GM18507 (cell line): Measurements from ENCODE around the gene VWC2.

Source experiments
- DNase-seq: peaks from one replicate; pipeline ENCODE4 v3.0.0; 2011; ENCODE audit warnings: low read depth; ENCODE audit not compliant: insufficient read length; ENCODE audit errors: extremely low spot score
- FAIRE-seq: peaks from 2 replicates; lab custom pipeline; 2011; peaks lifted over from hg19 to GRCh38; lab: Jason Lieb, UNC

VWC2 gene

DNA sequence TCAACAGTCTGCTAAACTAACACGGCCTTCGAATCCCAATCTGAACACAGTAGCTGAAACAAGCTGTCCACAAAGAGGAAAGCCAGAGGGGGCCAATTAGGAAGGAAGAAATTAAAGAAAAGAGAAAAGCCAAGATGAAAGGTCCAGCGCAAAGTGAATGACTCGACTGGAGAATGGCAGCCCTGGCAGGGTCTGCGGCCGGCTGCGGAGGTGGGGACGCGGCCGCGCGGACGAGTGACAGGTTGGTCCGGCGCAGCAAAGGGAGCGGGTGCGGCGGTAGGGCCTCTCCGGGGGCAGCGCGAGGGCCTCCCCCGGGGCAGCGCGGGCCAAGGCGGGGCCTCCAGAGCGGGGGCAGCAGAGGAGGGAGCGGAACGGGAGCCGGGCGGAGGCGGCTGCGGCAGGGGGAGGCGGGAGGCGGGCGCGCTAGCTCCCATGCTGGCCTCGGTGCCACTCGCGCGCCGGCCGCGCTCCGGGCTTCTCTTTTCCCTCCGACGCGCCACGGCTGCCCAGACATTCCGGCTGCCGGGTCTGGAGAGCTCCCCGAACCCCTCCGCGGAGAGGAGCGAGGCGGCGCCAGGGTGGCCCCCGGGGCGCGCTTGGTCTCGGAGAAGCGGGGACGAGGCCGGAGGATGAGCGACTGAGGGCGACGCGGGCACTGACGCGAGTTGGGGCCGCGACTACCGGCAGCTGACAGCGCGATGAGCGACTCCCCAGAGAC lies at the start of gene VWC2:
TSS of gene VWC2 (plus strand) at position 421 of the 718 bp plus-strand sequence. CDS start 1,798 bp downstream, outside the sequence.
- DNase-seq, result no peak
- FAIRE-seq, result no peak

DNA sequence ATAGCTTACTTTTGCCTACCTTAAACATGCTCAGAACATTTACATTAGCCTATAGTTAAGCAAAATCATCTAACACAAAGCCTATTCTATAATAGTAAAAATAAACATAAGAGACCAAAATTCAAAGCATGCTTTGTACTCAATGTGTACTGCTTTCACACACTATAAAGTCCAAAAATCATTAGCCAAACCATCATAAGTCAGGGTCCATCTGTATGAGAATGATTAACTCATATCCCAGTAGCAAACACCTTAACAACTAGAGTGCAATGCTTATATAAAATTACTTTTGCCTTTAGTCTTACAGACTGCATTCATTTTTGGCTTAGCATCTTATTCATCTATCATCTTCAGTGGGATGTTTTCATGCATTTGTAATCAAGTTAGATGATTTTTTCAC lies 49.4 kb upstream of the VWC2 start:
- DNase-seq, result no peak
- FAIRE-seq, result no peak

DNA sequence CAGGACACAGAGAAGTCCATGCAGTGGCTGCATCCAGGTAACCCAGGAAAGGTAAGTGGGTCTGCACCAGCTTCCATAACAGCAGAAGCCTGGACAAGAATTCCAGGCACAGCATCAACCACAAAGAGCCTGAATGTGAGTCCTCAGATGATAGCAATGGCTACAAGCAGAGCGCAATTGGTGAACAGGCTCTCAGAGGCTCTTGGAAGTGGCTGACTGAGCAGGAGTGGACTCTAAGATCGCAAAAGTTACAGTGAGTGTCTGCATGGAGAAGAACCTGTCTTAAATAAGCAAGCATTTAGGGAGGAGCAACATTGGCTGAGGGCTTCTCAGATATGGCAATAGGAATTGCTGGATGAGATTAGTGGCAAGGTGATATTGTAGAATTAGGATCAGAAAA lies 41.6 kb upstream of the VWC2 start:
- DNase-seq (no peak), FAIRE-seq (no peak)

DNA sequence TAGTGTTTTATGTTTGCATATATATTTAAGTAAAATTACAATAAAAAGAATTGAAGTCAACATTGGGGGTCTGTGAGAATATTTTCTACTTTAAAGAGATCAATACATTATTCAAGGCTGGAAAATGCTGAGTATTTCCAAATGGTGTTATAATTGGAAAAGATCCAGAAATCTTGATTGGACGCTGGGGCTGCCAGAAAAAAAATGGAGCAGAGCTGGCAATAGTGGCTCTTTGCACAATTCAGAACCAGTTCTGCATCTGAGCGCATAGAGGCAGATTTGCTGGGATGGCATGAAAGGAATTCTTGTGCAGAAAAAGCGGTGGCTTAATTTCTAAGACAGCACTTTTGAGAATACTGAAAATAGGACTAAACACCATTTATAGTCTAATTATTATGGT lies 10.8 kb upstream of the VWC2 start:
- FAIRE-seq (no peak), DNase-seq (no peak)

DNA sequence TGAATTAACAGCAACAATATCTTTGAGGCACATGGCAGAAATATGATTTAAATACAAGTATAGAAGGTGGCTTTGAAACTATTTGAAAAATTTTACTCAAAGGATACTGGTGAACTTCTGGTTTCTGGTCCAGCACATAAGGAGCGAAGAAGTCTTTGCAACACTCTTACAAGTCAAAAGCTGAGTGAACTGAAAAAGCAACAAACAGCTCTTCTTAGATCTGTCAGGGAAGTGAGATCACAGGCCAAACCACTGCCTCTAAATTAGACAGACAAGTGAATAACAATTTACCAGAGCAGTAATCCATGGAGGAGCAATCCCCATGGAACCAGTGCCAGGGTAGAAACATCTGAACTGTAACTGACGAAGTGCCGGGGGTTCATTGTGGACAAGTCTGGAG lies 9.6 kb upstream of the VWC2 start:
- FAIRE-seq, result no peak
- no peak for DNase-seq

DNA sequence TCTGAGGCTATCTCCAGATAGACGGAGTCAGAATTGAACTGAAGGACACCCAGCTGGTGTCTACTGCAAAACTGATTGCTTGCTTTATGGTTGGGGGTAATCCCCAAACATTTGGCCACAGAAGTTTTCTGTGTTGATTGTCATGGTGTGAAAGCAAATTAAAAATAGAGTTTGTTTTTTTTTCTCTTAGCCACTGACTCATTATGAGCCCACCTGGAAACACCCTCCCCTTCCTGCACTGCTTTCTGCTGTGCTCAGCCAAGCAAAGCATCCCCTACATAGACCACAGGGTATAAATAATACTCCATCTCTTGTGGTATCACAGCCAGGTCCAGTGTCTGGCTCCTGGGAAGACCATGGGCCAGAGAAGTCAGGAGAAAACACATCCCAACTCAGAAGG lies 6.5 kb upstream of the VWC2 start:
- DNase-seq (no peak), FAIRE-seq (peak; percentile 84)

DNA sequence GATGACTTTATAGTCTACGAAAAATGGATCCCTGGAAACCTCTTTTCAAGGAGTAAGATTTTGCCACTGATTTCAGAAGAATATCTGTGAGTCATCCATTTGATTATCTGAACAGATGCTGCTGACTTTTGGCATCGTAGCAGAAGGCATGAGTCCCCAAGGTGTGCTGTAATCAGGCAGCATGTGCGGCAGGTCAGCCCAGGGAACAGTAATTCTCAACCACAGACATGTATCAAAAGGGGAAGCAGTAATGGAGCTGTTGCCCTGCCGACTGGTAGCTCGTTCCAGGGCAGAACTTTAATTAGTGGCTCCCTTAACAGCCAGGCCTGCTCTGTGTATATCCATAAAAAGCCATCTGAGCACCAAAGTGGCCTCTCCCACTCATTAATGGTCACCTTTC lies 5.7 kb upstream of the VWC2 start:
- FAIRE-seq, result no peak

DNA sequence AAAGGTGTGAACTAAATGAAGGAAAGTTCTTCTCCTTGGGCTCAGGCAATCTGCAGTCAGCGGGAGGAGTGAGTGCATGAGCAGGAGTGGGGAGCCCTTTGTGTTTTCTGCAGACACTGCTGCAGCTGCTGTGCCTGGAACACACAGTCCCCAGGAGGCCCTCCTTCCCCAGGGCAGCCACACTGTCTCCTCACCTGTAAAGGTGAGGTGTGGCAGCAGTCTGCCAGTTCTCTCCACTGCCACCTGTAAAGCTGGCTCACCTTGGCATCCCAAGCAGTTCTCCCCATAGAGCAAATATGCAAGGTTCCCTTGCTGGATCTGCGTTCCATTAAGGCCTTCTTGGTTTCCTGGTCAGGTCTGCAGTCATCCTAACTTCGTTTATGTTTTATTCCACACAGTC lies 5.2 kb upstream of the VWC2 start:
- no peak for DNase-seq
- FAIRE-seq, result no peak

More for the DNA sequence above, 5.7 kb upstream of the VWC2 start:
- no peak for DNase-seq

DNA sequence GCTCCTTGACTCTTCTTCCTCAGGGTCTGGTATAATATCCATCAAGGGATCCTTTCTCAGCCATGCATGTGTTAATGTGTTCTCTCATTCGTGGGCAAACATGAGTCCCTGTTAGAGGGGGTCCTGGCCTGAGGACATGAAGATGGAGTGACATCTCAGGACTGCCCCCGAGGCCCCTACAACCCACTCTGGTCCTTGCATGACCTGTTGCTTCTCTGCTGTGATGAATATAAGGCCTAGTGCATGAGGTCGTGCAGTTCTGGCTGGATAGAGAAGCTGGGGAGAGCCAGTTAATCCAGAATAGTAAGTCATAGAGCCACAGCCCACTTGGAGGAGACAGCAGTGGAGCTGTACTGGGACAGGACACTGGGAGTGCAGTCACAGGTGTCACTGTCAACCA lies 4.6 kb upstream of the VWC2 start:
- no peak for FAIRE-seq
- no peak for DNase-seq

DNA sequence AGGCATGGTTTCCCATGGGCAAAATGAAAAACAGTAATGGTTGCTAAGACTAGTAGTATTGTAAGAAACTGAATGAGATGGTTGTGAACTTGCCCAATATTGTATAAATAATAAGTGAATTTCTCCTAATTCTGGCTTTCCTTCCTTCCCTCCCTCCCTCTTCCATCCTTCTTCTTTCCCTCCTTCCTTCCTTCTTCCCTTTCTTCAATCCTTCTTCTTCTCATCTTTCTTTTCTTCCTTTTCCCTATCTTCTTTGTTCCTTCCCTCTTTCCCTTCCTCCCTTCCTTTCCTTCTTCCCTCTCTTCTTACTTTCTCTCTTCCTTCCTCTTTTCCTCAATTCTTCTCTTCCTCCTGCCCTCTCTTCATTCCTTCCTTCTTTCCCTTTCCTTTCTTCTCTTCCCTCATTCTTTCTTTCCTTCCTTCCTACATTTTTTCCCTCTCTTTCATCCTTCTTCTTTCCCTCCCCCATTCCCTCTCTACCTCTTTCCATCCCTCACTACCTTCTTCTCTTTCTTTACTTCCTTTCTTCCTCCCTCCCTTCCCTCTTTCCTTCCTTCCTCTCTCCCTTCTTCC lies 4.1 kb upstream of the VWC2 start:
- no peak for FAIRE-seq
- DNase-seq, result no peak

DNA sequence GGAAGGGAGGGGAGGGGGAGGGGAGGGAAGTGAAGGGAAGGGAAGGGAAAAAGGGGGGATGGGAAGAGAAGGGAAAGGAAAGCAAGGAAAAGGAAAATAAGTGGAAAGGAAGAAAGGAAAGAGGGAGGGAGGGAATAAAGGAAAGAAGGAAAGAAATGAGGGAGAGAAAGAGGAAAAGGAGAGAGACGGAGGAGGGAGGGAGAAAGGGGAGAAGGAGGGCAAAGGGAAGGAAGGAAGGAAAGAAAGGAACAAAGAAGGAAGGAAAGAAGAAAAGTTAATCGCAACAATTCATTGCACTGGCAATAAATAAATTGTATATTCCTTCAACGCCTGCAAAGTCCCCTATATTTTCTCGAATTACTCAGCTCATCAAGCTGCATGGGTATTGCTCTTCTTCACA lies 2.6 kb upstream of the VWC2 start:
- no peak for DNase-seq
- FAIRE-seq, result no peak

DNA sequence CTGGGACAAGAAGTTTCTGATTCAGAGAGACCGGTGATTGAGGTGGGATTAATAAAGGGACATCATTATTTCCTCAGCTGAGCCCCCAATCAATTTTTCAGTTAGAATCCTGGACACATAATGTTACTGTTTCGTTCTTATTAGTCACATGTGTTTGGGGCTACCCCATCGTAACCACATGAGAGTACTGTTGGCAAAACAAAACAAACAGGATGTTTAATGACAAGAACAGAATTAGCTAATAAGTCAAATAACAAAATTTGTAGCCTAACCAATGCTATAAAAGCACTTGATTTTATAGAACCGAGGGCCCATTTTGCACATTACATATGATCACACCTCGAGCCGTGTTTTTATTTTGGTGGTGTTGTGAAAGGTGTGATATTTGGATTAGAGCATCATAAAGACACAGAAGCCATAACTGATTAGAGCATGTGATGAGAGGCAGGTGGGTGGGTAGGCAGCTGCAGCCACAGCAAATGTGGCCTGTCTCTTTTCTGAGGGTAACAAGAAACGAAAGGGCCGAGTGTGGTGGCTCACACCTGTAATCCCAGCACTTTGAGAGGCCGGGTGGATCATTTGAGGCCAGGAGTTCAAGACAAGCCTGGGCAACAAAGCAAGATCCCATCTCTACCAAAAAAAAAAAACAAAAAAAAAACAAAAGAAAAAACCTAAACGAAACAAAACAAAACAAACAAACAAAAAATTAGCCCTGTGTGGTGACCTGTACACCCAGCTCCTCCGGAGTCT lies 1.8 kb upstream of the VWC2 start:
- DNase-seq, result no peak
- FAIRE-seq, result peak; percentile 68

DNA sequence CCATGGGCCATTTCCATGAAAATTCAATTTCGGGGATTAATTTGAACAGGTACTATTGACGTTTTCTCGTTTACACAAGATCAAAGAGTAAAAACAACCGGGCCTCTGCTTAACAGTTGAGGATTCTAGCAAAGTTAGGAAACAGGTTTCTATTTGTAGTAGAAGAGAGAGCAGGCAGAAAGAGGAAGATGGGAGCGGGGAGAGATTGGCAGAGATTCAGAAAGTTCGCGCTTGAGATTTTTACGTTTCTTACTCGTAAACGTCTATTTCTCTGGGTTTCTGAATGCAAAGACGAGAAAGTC lies 571 bp upstream of the VWC2 start:
- FAIRE-seq, result no peak
- no peak for DNase-seq

DNA sequence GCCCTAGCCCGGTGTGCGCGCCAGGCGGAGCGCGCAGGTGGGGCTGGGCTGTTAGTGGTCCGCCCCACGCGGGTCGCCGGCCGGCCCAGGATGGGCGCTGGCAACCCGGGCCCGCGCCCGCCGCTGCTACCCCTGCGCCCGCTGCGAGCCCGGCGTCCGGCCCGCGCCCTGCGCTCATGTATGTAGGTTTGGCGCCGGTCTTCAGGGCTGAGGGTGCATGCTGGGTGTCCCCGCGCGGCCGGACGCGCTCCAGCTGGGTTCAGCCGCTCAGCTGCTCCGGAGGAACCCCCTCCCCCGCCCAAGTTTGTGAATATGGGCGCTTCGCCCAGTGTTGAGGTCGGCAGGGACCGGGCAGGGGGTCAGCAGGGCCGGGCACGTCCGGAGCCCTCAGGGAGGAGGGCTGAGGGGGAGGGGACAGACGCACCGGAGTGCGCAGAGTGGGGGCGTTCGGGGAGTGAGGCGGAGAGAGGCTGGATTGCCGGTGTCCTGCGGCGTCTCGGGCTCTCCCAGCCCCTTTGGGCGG lies 559 bp downstream of the VWC2 start:
- DNase-seq, result no peak
- FAIRE-seq, result no peak

DNA sequence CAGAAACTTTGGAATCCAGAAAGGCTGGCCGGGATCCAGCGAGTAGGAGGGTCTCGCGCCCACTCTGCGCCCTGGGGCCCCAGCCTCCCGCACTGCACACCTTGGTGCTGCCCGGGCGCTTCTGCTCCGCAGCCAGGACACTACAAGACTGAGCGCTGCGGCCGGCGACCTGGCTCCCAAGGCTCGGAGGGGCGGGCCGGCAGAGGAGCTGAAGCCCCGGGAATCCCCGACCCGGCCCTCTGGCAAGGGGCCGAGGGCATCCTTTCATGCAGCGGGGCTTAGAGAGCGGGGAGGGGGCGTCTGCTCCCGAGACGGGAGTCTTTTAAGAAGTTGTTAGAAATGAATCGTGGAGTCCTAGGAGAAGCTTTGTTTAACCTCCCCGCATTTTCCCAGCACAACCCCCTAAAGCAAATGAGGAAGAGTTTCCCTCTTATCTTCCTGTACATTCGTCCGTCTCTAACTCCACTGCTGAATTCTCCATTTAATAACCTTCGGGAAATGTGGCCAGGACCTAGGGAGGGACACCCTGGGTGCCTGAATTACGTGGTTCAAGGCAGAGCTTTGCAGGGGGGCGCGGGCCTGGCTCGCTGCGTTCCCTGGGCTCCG lies 1.1 kb downstream of the VWC2 start:
- no peak for FAIRE-seq
- no peak for DNase-seq

DNA sequence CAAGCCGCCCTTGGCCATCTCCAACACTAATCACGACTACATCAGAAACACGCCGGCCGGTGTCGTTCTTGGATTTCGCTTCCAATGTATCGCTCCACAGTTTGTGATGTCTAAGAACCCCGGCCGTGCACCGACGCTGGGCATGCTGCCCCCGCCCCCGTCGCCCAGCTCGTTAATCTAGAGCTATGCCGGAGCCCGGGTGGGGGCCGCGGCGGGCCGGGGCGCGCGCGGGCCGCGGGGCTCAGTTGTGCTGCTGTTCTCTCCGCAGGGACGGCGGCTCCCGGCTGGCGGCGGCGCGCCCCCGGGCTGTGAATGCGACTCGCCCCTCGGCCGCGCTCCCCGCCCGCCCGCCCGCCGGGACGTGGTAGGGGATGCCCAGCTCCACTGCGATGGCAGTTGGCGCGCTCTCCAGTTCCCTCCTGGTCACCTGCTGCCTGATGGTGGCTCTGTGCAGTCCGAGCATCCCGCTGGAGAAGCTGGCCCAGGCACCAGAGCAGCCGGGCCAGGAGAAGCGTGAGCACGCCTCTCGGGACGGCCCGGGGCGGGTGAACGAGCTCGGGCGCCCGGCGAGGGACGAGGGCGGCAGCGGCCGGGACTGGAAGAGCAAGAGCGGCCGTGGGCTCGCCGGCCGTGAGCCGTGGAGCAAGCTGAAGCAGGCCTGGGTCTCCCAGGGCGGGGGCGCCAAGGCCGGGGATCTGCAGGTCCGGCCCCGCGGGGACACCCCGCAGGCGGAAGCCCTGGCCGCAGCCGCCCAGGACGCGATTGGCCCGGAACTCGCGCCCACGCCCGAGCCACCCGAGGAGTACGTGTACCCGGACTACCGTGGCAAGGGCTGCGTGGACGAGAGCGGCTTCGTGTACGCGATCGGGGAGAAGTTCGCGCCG lies 1.9 kb downstream of the VWC2 start:
- FAIRE-seq (no peak), DNase-seq (no peak)

DNA sequence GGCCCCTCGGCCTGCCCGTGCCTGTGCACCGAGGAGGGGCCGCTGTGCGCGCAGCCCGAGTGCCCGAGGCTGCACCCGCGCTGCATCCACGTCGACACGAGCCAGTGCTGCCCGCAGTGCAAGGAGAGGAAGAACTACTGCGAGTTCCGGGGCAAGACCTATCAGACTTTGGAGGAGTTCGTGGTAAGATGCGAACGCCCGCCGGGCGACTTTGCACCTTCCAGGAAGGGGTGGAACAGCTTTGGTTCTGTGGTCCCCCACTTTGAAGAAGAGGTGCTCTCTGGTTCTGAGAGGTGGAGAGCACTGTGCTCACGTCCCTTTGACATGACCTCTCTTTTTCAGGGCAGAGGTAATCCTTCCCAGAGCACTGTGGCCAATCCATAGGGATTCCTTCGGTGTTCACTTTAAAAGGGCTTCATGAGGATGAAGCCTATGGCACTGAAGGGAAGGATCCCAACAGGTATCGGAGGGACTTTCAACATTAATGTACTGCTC lies 2.6 kb downstream of the VWC2 start:
- no peak for DNase-seq

DNA sequence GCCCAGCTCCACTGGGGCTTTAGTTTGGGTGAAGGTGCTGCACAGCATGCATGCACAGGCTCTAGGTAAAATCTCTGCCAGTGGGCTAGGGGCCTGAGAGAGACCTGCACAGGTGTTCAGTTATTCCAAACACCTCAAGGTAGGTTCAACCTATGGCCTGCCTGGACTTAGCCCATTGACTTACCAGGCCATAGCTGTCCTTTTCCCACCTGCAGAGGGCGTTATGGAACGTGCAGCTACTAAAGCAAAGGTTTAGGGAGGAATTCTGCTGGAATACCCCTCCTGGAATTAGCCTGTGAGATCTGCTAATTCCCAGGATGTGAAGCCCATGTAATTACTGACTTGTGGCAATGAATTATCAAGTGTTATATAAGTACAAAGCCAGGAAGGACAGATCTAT lies 3.6 kb downstream of the VWC2 start:
- DNase-seq (no peak), FAIRE-seq (no peak)

More for the DNA sequence above, 2.6 kb downstream of the VWC2 start:
- no peak for FAIRE-seq

DNA sequence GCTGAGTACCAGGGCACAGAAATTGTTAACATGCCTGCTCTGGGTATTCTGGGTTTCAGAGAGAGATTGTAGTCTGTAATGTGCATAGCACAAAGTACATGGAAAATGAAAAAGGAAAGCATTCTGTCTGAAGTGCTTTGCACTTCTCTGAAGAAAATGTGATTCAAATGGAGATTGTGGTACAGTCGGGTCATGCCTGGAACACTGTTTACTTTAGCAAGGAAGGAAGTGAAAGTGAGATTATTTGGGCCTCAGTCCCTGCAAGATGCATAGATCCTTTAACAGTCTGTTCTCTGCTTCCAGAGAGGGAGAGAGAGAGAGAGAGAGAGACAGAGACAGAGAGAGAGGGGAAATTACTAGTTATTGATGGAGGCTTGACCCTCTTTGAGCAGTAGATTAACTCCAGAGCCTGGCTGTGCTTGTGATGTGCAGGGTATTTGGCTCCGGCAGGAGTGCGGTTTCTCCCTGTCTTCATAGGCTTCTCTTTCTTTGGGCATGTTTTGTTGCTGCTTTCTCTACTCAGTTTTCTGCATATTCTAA lies 5.4 kb downstream of the VWC2 start:
- DNase-seq (no peak), FAIRE-seq (no peak)
